Neuronal stem cell (in vitro differentiated cells): ENCODE data around the gene GRIA2.

ENCODE experiments used
- DNase-seq: peaks from one replicate; pipeline ENCODE4 v3.0.0-alpha.2; 2013; ENCODE audit warnings: low spot score
- H2AFZ ChIP-seq: one replicate; pipeline ENCODE4 v1.6.1; 2013; ENCODE audit warnings: mild to moderate bottlenecking, low read length, inconsistent platforms
- H2AK5ac ChIP-seq: 2 replicates; pipeline ENCODE4 v1.6.1; 2013; ENCODE audit warnings: low read depth, mild to moderate bottlenecking, inconsistent platforms, low read length, moderate library complexity, mixed read lengths
- H2BK120ac ChIP-seq: 2 replicates; pipeline ENCODE4 v1.6.1; 2013; ENCODE audit warnings: low read depth, mild to moderate bottlenecking, inconsistent platforms, low read length, moderate library complexity, mixed read lengths
- H2BK12ac ChIP-seq: one replicate; pipeline ENCODE4 v1.6.1; 2013; ENCODE audit warnings: low read length, inconsistent platforms
- H2BK15ac ChIP-seq: 2 replicates; pipeline ENCODE4 v1.6.1; 2013; ENCODE audit warnings: mild to moderate bottlenecking, low read length, inconsistent platforms, mixed read lengths
- H2BK5ac ChIP-seq: one replicate; pipeline ENCODE4 v1.6.1; 2013; ENCODE audit warnings: inconsistent platforms, mild to moderate bottlenecking, low read length, moderate library complexity
- H3K14ac ChIP-seq: one replicate; pipeline ENCODE4 v1.6.1; 2013; ENCODE audit warnings: low read length, inconsistent platforms
- H3K18ac ChIP-seq: 2 replicates; pipeline ENCODE4 v1.6.1; 2013; ENCODE audit warnings: low read length, inconsistent platforms
- H3K23ac ChIP-seq: 2 replicates; pipeline ENCODE4 v1.6.1; 2013; ENCODE audit warnings: low read depth, mild to moderate bottlenecking, mixed read lengths, low read length, inconsistent platforms; ENCODE audit not compliant: poor library complexity
- H3K27ac ChIP-seq: replicated peaks from 3 replicates; pipeline ENCODE4 v1.5.1; 2013; ENCODE audit warnings: low read length, inconsistent platforms
- H3K27me3 ChIP-seq, 3 experiments: 2 replicates each; pipeline ENCODE4 v1.6.1; 2013; ENCODE audit warnings: low read length in 3 of 3, mild to moderate bottlenecking in 2 of 3, inconsistent platforms in 1 of 3, low read depth in 1 of 3, mixed read lengths in 1 of 3, moderate library complexity in 1 of 3; ENCODE audit not compliant: control insufficient read depth in 3 of 3, insufficient read depth in 3 of 3
- H3K36me3 ChIP-seq, 2 donors: replicated peaks in 1 of 2; 2 replicates each; pipeline ENCODE4 v1.6.1; 2013; ENCODE audit warnings: low read length in 2 of 2; ENCODE audit not compliant: control insufficient read depth in 2 of 2, insufficient read depth in 2 of 2
- H3K4ac ChIP-seq: 2 replicates; pipeline ENCODE4 v1.6.1; 2013; ENCODE audit warnings: inconsistent platforms, mild to moderate bottlenecking, low read length, moderate library complexity
- H3K4me1 ChIP-seq, 2 donors: 1 replicate in 1 of 2; 2 replicates in 1 of 2; pipeline ENCODE4 v1.6.1; 2013; ENCODE audit warnings: low read length in 2 of 2, low read depth in 1 of 2; ENCODE audit not compliant: control insufficient read depth in 2 of 2, insufficient read depth in 1 of 2
- H3K4me2 ChIP-seq: one replicate; pipeline ENCODE4 v1.6.1; 2013; ENCODE audit warnings: mild to moderate bottlenecking, low read length, inconsistent platforms; ENCODE audit not compliant: insufficient read depth, poor library complexity, severe bottlenecking
- H3K4me3 ChIP-seq, 2 donors: 2 replicates each; pipeline ENCODE4 v1.5.1; 2013; ENCODE audit warnings: low read length in 2 of 2, mild to moderate bottlenecking in 2 of 2, inconsistent platforms in 1 of 2, moderate library complexity in 1 of 2
- H3K79me1 ChIP-seq: one replicate; pipeline ENCODE4 v1.6.1; 2013; ENCODE audit warnings: low read depth, mild to moderate bottlenecking, inconsistent platforms, low read length, moderate library complexity
- H3K9ac ChIP-seq: one replicate; pipeline ENCODE4 v1.6.1; 2013; ENCODE audit warnings: mild to moderate bottlenecking, low read depth, low read length, inconsistent platforms; ENCODE audit not compliant: poor library complexity
- H3K9me3 ChIP-seq, 2 donors: replicated peaks in 1 of 2; 2 replicates each; pipeline versions ENCODE3 to v1.6.1; 2013; ENCODE audit warnings: low read length in 2 of 2, mild to moderate bottlenecking in 2 of 2, inconsistent platforms in 1 of 2, low read depth in 1 of 2, mixed read lengths in 1 of 2, moderate library complexity in 1 of 2; ENCODE audit not compliant: control insufficient read depth in 2 of 2, insufficient read depth in 1 of 2
- H4K8ac ChIP-seq: one replicate; pipeline ENCODE4 v1.6.1; 2013; ENCODE audit warnings: low read depth, mild to moderate bottlenecking, inconsistent platforms, low read length, moderate library complexity
- H4K91ac ChIP-seq: one replicate; pipeline ENCODE4 v1.6.1; 2013; ENCODE audit warnings: low read length, low read depth, mild to moderate bottlenecking, inconsistent platforms; ENCODE audit not compliant: poor library complexity
- WGBS, 2 donors: extraction: QIAGEN DNeasy Blood & Tissue Kit; methylation state at CpG; one replicate each; pipeline ENCODE4 v1.1.7; 2013; ENCODE audit warnings: missing lambda C conversion rate in 2 of 2, mixed read lengths in 1 of 2; ENCODE audit not compliant: insufficient read length in 2 of 2, insufficient replicate concordance in 1 of 2; ENCODE audit errors: extremely low coverage in 2 of 2; 5-methylcytosine and 5-hydroxymethylcytosine counted together

GRIA2 gene

GRCh38 chr4:157217708-157218107, 2.8 kb upstream of the GRIA2 start:
- H3K23ac ChIP-seq = no peak overlapping the region
- no peak overlapping the region for H3K9ac ChIP-seq
- H2BK5ac ChIP-seq = no peak overlapping the region
- no peaks in the 10 kb centered on the region for H3K36me3 ChIP-seq
- H3K4me1 ChIP-seq = peaks cover 6 to 10% of the 10 kb centered on the region in 2 donors
- no peak overlapping the region for H3K27ac ChIP-seq
- H2AK5ac ChIP-seq = no peak overlapping the region
- H3K79me1 ChIP-seq = no peaks in the 10 kb centered on the region
- no peak overlapping the region for H3K4ac ChIP-seq
- no CpG with 5 or more reads among the region's 3 CpGs for WGBS, 2 donors
- no peak overlapping the region for H2BK120ac ChIP-seq
- H2BK12ac ChIP-seq = no peak overlapping the region
- H3K4me2 ChIP-seq = no peak overlapping the region
- no peak overlapping the region for H2AFZ ChIP-seq
- H4K91ac ChIP-seq = no peak overlapping the region
- no peak overlapping the region for H4K8ac ChIP-seq
- H3K14ac ChIP-seq = no peak overlapping the region
- no peak for DNase-seq
- H3K18ac ChIP-seq = no peak overlapping the region
- peaks cover 11 to 32% (median 31%) of the 10 kb centered on the region in 3 experiments for H3K27me3 ChIP-seq
- H2BK15ac ChIP-seq = no peak overlapping the region
- H3K9me3 ChIP-seq = peaks cover 0 to 4% of the 10 kb centered on the region in 2 donors
- no peak overlapping the region for H3K4me3 ChIP-seq

- no CpG with 5 or more reads among the region's 16 CpGs for WGBS, 2 donors
- Histone ChIP-seq H3K27ac (no peak overlapping the region), H2AK5ac (no peak overlapping the region), H3K9me3 (peaks cover 0 to 4% of the 10 kb centered on the region in 2 donors), H2BK5ac (no peak overlapping the region), H4K91ac (no peak overlapping the region), H2AFZ (no peak overlapping the region), H3K36me3 (no peaks in the 10 kb centered on the region), H3K18ac (no peak overlapping the region), H3K4me1 (peaks cover 9 to 12% of the 10 kb centered on the region in 2 donors), H3K9ac (no peak overlapping the region), H2BK120ac (no peak overlapping the region), H3K14ac (no peak overlapping the region), H3K4me3 (no peak overlapping the region), H4K8ac (no peak overlapping the region), H3K4me2 (no peak overlapping the region), H2BK15ac (no peak overlapping the region), H3K4ac (no peak overlapping the region), H3K27me3 (peaks cover 11 to 36% (median 31%) of the 10 kb centered on the region in 3 experiments), H3K79me1 (no peaks in the 10 kb centered on the region), H3K23ac (no peak overlapping the region), H2BK12ac (no peak overlapping the region)
- DNase-seq = no peak
These were observed 687 bp upstream of the GRIA2 start for GRCh38 chr4:157219711-157220370.

- H2BK5ac ChIP-seq = no peak overlapping the region
- no peak overlapping the region for H2AK5ac ChIP-seq
- H3K4me3 ChIP-seq = peak overlapping the region; percentile 52 to 83
- H3K27me3 ChIP-seq = peaks cover 11 to 36% (median 27%) of the 10 kb centered on the region in 3 experiments
- H3K79me1 ChIP-seq = no peaks in the 10 kb centered on the region
- H3K36me3 ChIP-seq = no peaks in the 10 kb centered on the region
- no peak overlapping the region for H4K91ac ChIP-seq
- H3K18ac ChIP-seq = peak overlapping the region; percentile 44
- WGBS, 2 donors = no CpG with 5 or more reads among the region's 24 CpGs
- peaks cover 0 to 4% of the 10 kb centered on the region in 2 donors for H3K9me3 ChIP-seq
- H3K4me1 ChIP-seq = peaks cover 12% of the 10 kb centered on the region in 2 donors
- H3K27ac ChIP-seq = no peak overlapping the region
- no peak overlapping the region for H3K9ac ChIP-seq
- DNase-seq = no peak
- peak overlapping the region; percentile 89 for H3K14ac ChIP-seq
- H4K8ac ChIP-seq = no peak overlapping the region
- H3K23ac ChIP-seq = peak overlapping the region; percentile 80
- H2BK12ac ChIP-seq = no peak overlapping the region
- no peak overlapping the region for H3K4ac ChIP-seq
- H3K4me2 ChIP-seq = peak overlapping the region; percentile 96
- H2BK120ac ChIP-seq = no peak overlapping the region
- H2BK15ac ChIP-seq = no peak overlapping the region
- peak overlapping the region; percentile 96 for H2AFZ ChIP-seq
These were observed 932 bp downstream of the GRIA2 start for GRCh38 chr4:157221426-157221894.

- Histone ChIP-seq H3K79me1 (no peaks in the 10 kb centered on the region), H3K4ac (no peak overlapping the region), H4K91ac (no peak overlapping the region), H3K27ac (no peak overlapping the region), H3K23ac (peak overlapping the region; percentile 80), H3K14ac (peak overlapping the region; percentile 89), H2BK120ac (no peak overlapping the region), H3K4me1 (peaks cover 12% of the 10 kb centered on the region in 2 donors), H4K8ac (no peak overlapping the region), H3K36me3 (no peaks in the 10 kb centered on the region), H3K27me3 (peaks cover 11 to 36% (median 27%) of the 10 kb centered on the region in 3 experiments), H2AK5ac (no peak overlapping the region), H3K9me3 (peaks cover 0 to 4% of the 10 kb centered on the region in 2 donors), H3K18ac (peak overlapping the region; percentile 89), H2BK12ac (no peak overlapping the region), H3K4me3 (peak overlapping the region; percentile 52 to 83), H3K9ac (peak overlapping the region; percentile 70), H2BK5ac (peak overlapping the region; percentile 66), H2AFZ (peak overlapping the region; percentile 96), H3K4me2 (peak overlapping the region; percentile 96), H2BK15ac (no peak overlapping the region)
- WGBS, 2 donors = no CpG with 5 or more reads among the region's 59 CpGs
- DNase-seq = peak; percentile 62
These were observed 1.6 kb downstream of the GRIA2 start for GRCh38 chr4:157221895-157222770.
